Coronary artery (tissue), 2 donors: ENCODE results near the gene ADAMTS5.

Experiments used
- DNase-seq: peaks from one replicate; pipeline ENCODE4 v3.0.0-alpha.2; 2017; ENCODE audit warnings: low spot score
- H3K27ac ChIP-seq, 2 donors: fragments of 200-600 bp; sonication (generic); one replicate each; pipeline ENCODE4 v1.5.1; 2016 to 2019
- H3K4me3 ChIP-seq: fragments of 200-600 bp; sonication (generic); 2 replicates; pipeline ENCODE4 v1.5.1; 2016; ENCODE audit warnings: mild to moderate bottlenecking, moderate library complexity
- CTCF ChIP-seq: fragments of 200-600 bp; sonication (generic); IDR thresholded peaks from one replicate; pipeline ENCODE4 v1.5.1; 2019; ENCODE audit warnings: antibody characterized with exemption

ADAMTS5 gene

DNA sequence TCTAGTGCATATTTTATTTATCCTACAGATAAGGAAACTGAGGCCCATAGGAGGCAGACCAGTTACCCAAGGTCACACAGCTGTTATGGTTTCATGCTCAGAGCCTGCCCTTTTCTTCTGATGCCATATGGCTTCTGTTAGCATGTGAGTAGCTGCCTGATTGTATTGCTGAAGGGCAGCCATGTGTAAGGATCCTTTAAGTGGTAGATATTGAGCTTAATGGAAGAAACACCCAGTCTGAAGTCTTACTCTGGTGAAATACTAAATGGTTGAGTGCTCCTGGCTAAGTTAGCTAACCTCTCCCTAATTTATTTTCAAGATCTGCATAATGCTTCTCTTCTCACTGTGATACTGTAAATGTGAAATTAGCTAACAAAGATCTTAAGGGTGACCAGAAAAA lies 30.9 kb downstream of the ADAMTS5 start:
- TF ChIP-seq CTCF, result no peak
- no peak for DNase-seq
- Histone ChIP-seq H3K4me3 (no peak overlapping the region), H3K27ac (no peak overlapping the region)

- no peak overlapping the region for H3K27ac ChIP-seq
- no peak for TF ChIP-seq CTCF
- H3K4me3 ChIP-seq, result no peak overlapping the region
- DNase-seq, result no peak
Observed at GRCh38 chr21:26934383-26934782, 32.5 kb downstream of the ADAMTS5 start.

DNA sequence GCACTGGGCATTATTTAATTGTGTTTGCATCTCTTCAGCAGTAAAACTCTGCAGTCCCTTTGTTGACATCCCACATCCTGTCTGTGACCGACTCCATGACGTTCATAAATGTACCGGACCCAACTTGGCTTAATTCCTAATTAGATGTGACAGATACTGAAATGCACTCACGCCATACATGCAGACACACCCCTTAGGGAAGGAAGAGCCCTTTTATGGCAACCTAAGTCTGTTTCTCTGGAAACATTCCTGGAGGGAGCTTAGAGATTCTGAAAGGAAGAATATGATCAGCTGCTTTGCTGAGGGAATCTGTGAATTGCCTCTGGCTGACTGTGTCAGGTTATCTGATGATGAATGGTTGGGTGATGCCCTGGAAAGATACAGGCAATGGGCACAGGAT lies 33.4 kb downstream of the ADAMTS5 start:
- Histone ChIP-seq H3K4me3 (no peak overlapping the region), H3K27ac (no peak overlapping the region)
- no peak for DNase-seq
- TF ChIP-seq CTCF, result no peak

GRCh38 chr21:26925636-26926035 lies 41.3 kb downstream of the ADAMTS5 start:
- no peak for TF ChIP-seq CTCF

DNA sequence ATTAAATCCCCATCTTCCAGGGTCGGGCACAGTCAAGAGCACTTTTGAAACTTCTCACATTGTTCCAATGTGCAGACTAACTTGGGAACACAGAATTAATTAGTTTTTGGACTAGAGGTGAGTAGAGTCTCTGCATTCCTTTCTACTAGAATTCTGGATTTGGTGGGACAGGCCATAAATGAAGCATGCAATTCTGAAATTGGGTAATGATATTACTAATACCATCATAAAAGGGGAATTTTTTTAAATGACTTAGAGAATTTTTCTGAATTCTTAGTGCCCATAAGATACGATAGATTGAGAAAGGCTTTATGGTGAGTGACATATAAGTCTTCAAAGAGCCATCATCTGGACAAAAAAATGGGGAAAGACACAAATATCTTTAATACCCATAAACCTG lies 41.8 kb downstream of the ADAMTS5 start:
- no peak overlapping the region for H3K27ac ChIP-seq
- DNase-seq, result no peak
- no peak for TF ChIP-seq CTCF
- H3K4me3 ChIP-seq, result no peak overlapping the region

More at GRCh38 chr21:26925636-26926035, 41.3 kb downstream of the ADAMTS5 start:
- DNase-seq, result no peak
- H3K4me3 ChIP-seq, result no peak overlapping the region
- H3K27ac ChIP-seq, result no peak overlapping the region

GRCh38 chr21:26923986-26924385 lies 42.9 kb downstream of the ADAMTS5 start:
- DNase-seq, result no peak
- Histone ChIP-seq H3K27ac (no peak overlapping the region), H3K4me3 (no peak overlapping the region)
- TF ChIP-seq CTCF, result no peak

DNA sequence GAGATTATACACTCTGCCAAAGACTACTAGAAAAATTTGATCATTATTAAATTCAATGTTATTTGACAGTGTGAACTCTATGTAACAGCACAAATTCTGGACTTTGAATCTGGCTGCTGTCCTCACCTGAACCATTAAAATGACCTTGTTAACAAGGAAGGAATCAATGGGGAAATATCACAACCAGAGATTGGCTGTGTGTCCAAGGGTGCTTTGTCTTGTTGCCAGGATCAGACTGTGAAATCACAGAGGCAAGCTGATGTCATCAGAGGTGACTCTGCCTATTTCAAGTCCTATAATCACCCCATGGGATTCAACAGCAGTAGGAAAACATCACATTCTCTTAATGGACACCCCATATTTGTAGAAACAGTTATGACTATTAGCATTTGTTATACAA lies 46.8 kb downstream of the ADAMTS5 start:
- H3K27ac ChIP-seq, result no peak overlapping the region
- TF ChIP-seq CTCF, result no peak
- no peak overlapping the region for H3K4me3 ChIP-seq
- no peak for DNase-seq
